Esophagus mucosa (tissue), 1 donor: Measurements from ENCODE around the gene CCDC54. TPM values are rescaled to one million over a fixed set of nuclear protein-coding genes. Genes with fewer than 3 reads are reported as not detected.
"Not testable (repeated sequence)": the region's sequence is repeated elsewhere in the genome, so short reads cannot be mapped to it uniquely, and the experiment has no call there.

ENCODE experiments used
- ATAC-seq: fragments of 200-7000 bp; cut with Tn5 transposase; one replicate; pipeline ENCODE4 v1.9.1; 2020
- total RNA-seq: library from RNA; stranded (reverse); gene quantifications from one replicate; pipeline ENCODE4 v1.2.4, GENCODE V29; 2023
- donor health status: DM: yes; HTN: yes; CAD: no.

Gene CCDC54
- total RNA-seq: not detected

GRCh38 chr3:107377151-107377550, at the start of gene CCDC54:
CCDC54 (plus strand) TSS chr3:107377439; CDS start chr3:107377588, 149 bp downstream.
- no peak for ATAC-seq

GRCh38 chr3:107328069-107328468, 49.2 kb upstream of the CCDC54 start:
- ATAC-seq: peak; percentile 17

GRCh38 chr3:107329088-107329487, 48.2 kb upstream of the CCDC54 start:
- ATAC-seq: no peak

GRCh38 chr3:107339690-107340089, 37.5 kb upstream of the CCDC54 start:
- not testable (repeated sequence) for ATAC-seq

GRCh38 chr3:107344722-107345121, 32.5 kb upstream of the CCDC54 start:
- ATAC-seq: no peak

- ATAC-seq: no peak
Observed at GRCh38 chr3:107345822-107346405, 31.3 kb upstream of the CCDC54 start.

- ATAC-seq: no peak
Observed at GRCh38 chr3:107346564-107346963, 30.7 kb upstream of the CCDC54 start.

GRCh38 chr3:107347751-107348150, 29.5 kb upstream of the CCDC54 start:
- ATAC-seq: no peak

- ATAC-seq: peak; percentile 99
Observed at GRCh38 chr3:107356706-107357105, 20.5 kb upstream of the CCDC54 start.

- ATAC-seq: no peak
Observed at GRCh38 chr3:107361633-107362032, 15.6 kb upstream of the CCDC54 start.

- no peak for ATAC-seq
Observed at GRCh38 chr3:107365051-107365450, 12.2 kb upstream of the CCDC54 start.

- peak; percentile 58 for ATAC-seq
Observed at GRCh38 chr3:107366766-107367165, 10.5 kb upstream of the CCDC54 start.

- ATAC-seq: peak; percentile 77
Observed at GRCh38 chr3:107367353-107367752, 9.9 kb upstream of the CCDC54 start.

- no peak for ATAC-seq
Observed at GRCh38 chr3:107368654-107369398, 8.4 kb upstream of the CCDC54 start.

GRCh38 chr3:107369791-107370190, 7.4 kb upstream of the CCDC54 start:
- ATAC-seq: no peak

GRCh38 chr3:107370907-107371306, 6.3 kb upstream of the CCDC54 start:
- no peak for ATAC-seq

- ATAC-seq: no peak
Observed at GRCh38 chr3:107372506-107372905, 4.7 kb upstream of the CCDC54 start.

- ATAC-seq: no peak
Observed at GRCh38 chr3:107373896-107374295, 3.3 kb upstream of the CCDC54 start.

GRCh38 chr3:107375682-107376081, 1.6 kb upstream of the CCDC54 start:
- no peak for ATAC-seq

GRCh38 chr3:107382631-107383030, 5.4 kb downstream of the CCDC54 start:
- no peak for ATAC-seq

- no peak for ATAC-seq
Observed at GRCh38 chr3:107384428-107384827, 7.2 kb downstream of the CCDC54 start.

- ATAC-seq: no peak
Observed at GRCh38 chr3:107384907-107385306, 7.7 kb downstream of the CCDC54 start.

GRCh38 chr3:107387555-107387954, 10.3 kb downstream of the CCDC54 start:
- ATAC-seq: no peak

- peak; percentile 74 for ATAC-seq
Observed at GRCh38 chr3:107392549-107393165, 15.4 kb downstream of the CCDC54 start.
